Aorta (tissue), 5 donors: ENCODE measurements around the gene NPRL2. TPM values are rescaled to one million over a fixed set of nuclear protein-coding genes. Genes with fewer than 3 reads are reported as not detected.

ENCODE experiments used
- ATAC-seq: fragments of 200-7000 bp; cut with Tn5 transposase; one replicate; pipeline ENCODE4 v1.9.1; 2022; ENCODE audit warnings: moderate library complexity; ENCODE audit not compliant: low FRiP score
- DNase-seq, 2 donors: peaks; one replicate each; pipeline ENCODE4 v3.0.0-alpha.2; 2020
- H3K27ac ChIP-seq, 2 donors: one replicate each; pipeline ENCODE4 v1.5.1; 2013; ENCODE audit warnings: low read length in 2 of 2, mild to moderate bottlenecking in 2 of 2, moderate library complexity in 2 of 2, control low read depth in 1 of 2, inconsistent platforms in 1 of 2, low read depth in 1 of 2
- H3K27me3 ChIP-seq, 2 donors: one replicate each; pipeline ENCODE4 v1.6.1; 2013; ENCODE audit warnings: control low read depth in 1 of 2, low read length in 1 of 2, mild to moderate bottlenecking in 1 of 2, moderate library complexity in 1 of 2; ENCODE audit not compliant: insufficient read depth in 2 of 2, control insufficient read depth in 1 of 2
- H3K36me3 ChIP-seq, 2 donors: one replicate each; pipeline ENCODE4 v1.6.1; 2013; ENCODE audit warnings: control low read depth in 1 of 2, low read length in 1 of 2, mild to moderate bottlenecking in 1 of 2; ENCODE audit not compliant: insufficient read depth in 2 of 2, control insufficient read depth in 1 of 2
- H3K4me1 ChIP-seq, 2 donors: one replicate each; pipeline ENCODE4 v1.6.1; 2013; ENCODE audit warnings: low read length in 2 of 2, control low read depth in 1 of 2, mild to moderate bottlenecking in 1 of 2, moderate library complexity in 1 of 2; ENCODE audit not compliant: insufficient read depth in 2 of 2, control insufficient read depth in 1 of 2
- H3K4me3 ChIP-seq, 2 donors: one replicate each; pipeline ENCODE4 v1.5.1; 2013; ENCODE audit warnings: low read length in 2 of 2, control low read depth in 1 of 2, mild to moderate bottlenecking in 1 of 2
- H3K9me3 ChIP-seq: one replicate; pipeline ENCODE4 v1.6.1; 2013; ENCODE audit warnings: mild to moderate bottlenecking, low read length; ENCODE audit not compliant: control insufficient read depth
- WGBS, 2 donors: extraction: QIAGEN DNeasy Blood & Tissue Kit; methylation state at CpG; one replicate each; pipeline ENCODE4 v1.1.7; 2013; 5-methylcytosine and 5-hydroxymethylcytosine counted together
- intact Hi-C, 2 donors: fragments of 100-400 bp; cut with DNase I; formaldehyde crosslinking; loops; one replicate each; pipeline versions ENCODE4 v1.14.2 to v1.15.0; 2022
- polyA plus RNA-seq, 2 donors: library from polyadenylated mRNA; stranded (reverse); fragments of 200-250 nt; gene quantifications; one replicate each; pipeline ENCODE4 v1.2.3, GENCODE V29; 2013
- total RNA-seq, 2 donors: library from RNA; stranded (reverse); fragmentation: NEBNext Ultra II Directional; extraction: Animal tissue kit (Norgen Biotek cat#: 25700); gene quantifications; one replicate each; pipeline ENCODE4 v1.2.1, GENCODE V29; 2021
- donor health status: healthy with polysubstance abuse.
- donor health status: Bipolar disorder and iron deficiency.
- donor health status: DM: no; HTN: no; CAD: no.
- donor health status: DM: no; HTN: no; CAD: no.
- donor health status: DM: yes; HTN: yes; CAD: no.

NPRL2 gene
- total and polyA plus RNA-seq, 4 donors = 11.9 to 41.9 (median 19.3) TPM

DNA sequence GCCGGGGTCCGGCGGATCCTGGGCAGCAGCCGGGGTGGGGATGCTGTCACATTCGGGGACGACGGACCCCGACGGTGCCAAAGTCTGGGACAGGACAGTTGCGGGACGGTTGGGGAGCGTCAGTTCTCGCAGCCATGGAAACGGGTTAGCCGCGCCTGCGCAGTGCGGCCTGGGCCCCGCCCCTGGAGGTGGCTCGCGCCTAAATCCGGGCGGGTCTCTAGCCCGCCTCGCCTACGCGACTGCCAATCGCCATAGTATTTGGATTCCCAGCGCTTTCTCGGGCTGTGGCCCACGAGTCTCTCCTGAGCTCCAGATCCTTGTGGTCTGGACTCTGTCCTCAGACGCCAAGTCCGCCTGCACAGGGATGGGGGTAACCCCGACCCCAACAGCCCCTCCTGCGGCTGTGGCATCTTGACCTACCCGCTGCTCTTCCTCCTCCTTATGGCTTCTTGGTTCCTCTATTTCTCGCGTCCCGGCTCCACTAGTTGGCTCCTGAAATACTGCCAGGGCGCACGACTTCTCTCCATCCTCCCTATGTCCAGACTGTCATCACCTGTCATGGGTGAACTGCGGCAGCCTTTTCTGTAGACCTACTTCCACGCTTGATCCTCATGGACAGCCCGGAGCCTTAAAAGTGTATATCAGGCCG is 4.9 kb downstream of the NPRL2 start, which contains the start of gene ZMYND10:
ZMYND10 (minus strand) TSS at position 147 of the 649 bp plus-strand sequence. CDS start 153 bp downstream, outside the sequence.
- H3K4me3 ChIP-seq = no peak within 1 kb of the TSS
- intact Hi-C loops = loop anchor here in 1 of 2 donors (5.0 kb wide), 1 partner anchor 197 kb away; no protein-coding TSS in a partner anchor
- peak; percentile 28 for ATAC-seq
- H3K36me3 ChIP-seq = no peaks in the 10 kb centered on the region
- no peak within 1 kb of the TSS for H3K27ac ChIP-seq
- WGBS, 2 donors = 7 to 9% methylated on average over 45 of the region's 45 CpGs
- DNase-seq = peak; percentile 84 to 94
- no peaks in the 10 kb centered on the region for H3K4me1 ChIP-seq
- H3K27me3 ChIP-seq = no peaks in the 10 kb centered on the region
- no peaks in the 10 kb centered on the region for H3K9me3 ChIP-seq

DNA sequence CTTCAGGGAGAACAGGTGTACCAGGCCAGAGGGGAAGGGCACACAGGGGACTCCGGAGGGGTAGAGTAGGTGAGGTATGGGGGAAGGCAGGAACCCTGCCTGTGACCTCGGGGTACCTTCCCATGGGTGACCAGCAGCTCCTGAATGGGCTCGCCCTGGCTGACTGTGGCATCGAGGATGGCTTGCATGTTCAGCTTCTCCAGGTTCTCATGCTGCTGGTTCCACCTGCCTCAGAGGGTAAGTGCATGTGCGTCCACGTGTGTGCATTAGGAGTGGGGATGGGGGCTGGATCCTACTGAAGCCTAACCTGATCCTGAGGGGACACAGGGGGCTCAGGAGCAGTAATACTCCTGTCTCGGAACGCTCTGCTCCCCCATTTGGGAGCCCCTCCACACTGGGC is 5.6 kb downstream of the NPRL2 start:
- DNase-seq = no peak
- H3K4me1 ChIP-seq = no peaks in the 10 kb centered on the region

DNA sequence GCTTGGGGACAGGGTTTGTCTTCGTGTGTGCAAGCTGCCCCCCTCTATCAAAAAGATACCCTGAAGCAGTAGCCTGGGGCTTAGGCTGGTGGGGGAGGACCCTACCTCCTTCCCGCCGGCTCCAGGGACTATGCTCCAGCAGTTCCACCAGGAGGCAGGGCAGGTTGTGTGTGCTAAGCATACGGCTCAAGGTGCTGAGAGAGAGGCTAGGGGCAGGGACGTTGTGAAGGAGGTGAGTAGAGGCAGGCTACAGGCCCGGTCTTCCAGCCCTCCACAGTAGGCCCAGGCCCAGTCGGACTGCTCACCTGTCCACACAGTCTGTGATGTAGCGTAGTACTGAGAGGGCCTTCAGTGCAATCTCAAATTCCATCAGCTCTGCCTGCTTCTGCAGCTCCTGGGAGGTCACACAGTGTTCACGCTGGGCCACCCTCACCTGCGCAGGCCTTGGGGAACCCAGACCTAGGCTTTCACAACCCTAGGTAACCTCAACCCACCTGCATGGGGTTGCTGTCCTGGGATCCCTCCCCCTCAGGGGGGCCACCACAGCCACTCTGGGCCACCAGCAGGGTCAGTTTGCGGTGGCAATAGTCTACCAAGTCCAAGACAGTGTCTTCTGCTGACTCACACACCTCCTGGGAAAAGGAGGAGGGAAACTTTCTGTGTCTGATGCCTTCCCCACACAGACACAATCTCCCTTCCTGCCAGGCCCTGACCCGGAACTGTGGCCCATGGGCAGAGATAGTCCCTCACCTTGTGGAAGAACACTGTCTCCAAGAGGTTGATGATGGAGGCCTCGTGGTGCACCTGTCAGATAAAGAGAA is 7.6 kb downstream of the NPRL2 start:
- no peak overlapping the region for H3K27ac ChIP-seq
- H3K9me3 ChIP-seq = no peaks in the 10 kb centered on the region
- H3K27me3 ChIP-seq = no peaks in the 10 kb centered on the region
- 84 to 86% methylated on average over 13 of the region's 13 CpGs for WGBS, 2 donors
- intact Hi-C loops = no loop called here
- ATAC-seq (no peak), DNase-seq (no peak)
- no peaks in the 10 kb centered on the region for H3K4me1 ChIP-seq
- H3K4me3 ChIP-seq = no peak overlapping the region
- no peaks in the 10 kb centered on the region for H3K36me3 ChIP-seq

More for the DNA sequence above, 5.6 kb downstream of the NPRL2 start:
- intact Hi-C loops = loop anchor here in 1 of 2 donors (5.0 kb wide), 1 partner anchor 197 kb away; no protein-coding TSS in a partner anchor
- no peaks in the 10 kb centered on the region for H3K9me3 ChIP-seq
- no peaks in the 10 kb centered on the region for H3K36me3 ChIP-seq
- no peaks in the 10 kb centered on the region for H3K27me3 ChIP-seq
- no peak overlapping the region for H3K4me3 ChIP-seq
- no peak overlapping the region for H3K27ac ChIP-seq
- no peak for ATAC-seq
- WGBS, 2 donors = 66 to 71% methylated on average over 8 of the region's 8 CpGs

DNA sequence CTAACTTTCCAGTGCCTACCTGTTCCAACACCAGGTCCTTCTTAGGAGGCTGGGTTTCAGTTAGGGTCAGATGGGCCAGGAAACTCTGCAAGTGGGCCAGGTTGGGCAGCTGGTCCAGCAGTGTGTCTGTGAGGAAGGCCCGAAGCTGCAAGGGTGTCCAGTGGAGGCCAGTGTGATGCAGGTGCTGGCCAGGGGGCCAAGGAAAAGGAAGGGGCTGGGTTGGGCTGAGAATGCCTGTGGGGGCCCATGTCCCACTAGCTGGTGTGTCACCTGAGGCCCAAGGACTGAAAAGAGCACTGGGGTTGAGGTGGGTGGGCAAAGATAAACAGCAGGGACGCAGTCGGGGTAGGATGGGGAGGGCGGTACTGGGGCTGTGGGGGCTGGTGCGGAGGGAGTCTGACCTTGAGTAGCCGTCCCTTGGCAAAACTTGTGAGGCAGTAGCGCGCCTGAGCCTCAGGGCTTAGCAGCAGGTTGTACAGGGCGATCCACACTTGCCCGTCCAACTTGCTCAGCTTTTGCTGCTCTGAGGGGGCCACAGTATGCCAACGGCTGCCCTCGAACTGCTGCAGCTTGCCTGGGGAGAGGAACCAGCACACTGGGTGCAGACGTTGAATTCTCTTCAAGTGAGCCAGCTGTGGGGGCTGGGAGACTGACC is 8.5 kb downstream of the NPRL2 start:
- intact Hi-C loops = no loop called here
- H3K36me3 ChIP-seq = no peaks in the 10 kb centered on the region
- H3K4me3 ChIP-seq = no peak overlapping the region
- no peaks in the 10 kb centered on the region for H3K4me1 ChIP-seq
- 90 to 94% methylated on average over 13 of the region's 13 CpGs for WGBS, 2 donors
- no peak for DNase-seq
- no peaks in the 10 kb centered on the region for H3K9me3 ChIP-seq
- no peak for ATAC-seq
- no peaks in the 10 kb centered on the region for H3K27me3 ChIP-seq
- H3K27ac ChIP-seq = no peak overlapping the region

DNA sequence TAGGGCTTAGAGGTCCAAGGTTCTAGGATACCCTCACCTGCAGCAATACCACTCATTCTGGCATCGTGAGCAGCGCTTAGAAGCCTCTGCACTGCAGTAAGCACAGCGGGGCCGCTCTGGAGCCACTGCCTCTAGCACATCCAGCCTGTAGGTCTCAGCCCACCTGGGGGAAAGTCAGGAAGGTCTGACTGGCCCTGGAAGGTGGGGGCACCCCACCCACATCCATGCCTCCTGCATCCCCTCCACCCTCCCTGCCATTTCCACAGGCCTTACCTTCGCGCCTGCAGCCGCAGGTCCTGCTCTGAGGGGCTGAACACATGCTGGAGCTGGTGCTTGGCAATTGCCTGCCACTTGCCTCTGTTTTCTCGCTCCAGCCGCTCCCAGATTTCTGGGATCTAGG is 9.0 kb downstream of the NPRL2 start:
- no peaks in the 10 kb centered on the region for H3K9me3 ChIP-seq
- ATAC-seq (no peak), DNase-seq (no peak)
- WGBS, 2 donors = 90 to 95% methylated on average over 9 of the region's 9 CpGs
- H3K27me3 ChIP-seq = no peaks in the 10 kb centered on the region
- no peaks in the 10 kb centered on the region for H3K4me1 ChIP-seq
- H3K36me3 ChIP-seq = no peaks in the 10 kb centered on the region
- H3K27ac ChIP-seq = no peak overlapping the region
- intact Hi-C loops = no loop called here
- no peak overlapping the region for H3K4me3 ChIP-seq

DNA sequence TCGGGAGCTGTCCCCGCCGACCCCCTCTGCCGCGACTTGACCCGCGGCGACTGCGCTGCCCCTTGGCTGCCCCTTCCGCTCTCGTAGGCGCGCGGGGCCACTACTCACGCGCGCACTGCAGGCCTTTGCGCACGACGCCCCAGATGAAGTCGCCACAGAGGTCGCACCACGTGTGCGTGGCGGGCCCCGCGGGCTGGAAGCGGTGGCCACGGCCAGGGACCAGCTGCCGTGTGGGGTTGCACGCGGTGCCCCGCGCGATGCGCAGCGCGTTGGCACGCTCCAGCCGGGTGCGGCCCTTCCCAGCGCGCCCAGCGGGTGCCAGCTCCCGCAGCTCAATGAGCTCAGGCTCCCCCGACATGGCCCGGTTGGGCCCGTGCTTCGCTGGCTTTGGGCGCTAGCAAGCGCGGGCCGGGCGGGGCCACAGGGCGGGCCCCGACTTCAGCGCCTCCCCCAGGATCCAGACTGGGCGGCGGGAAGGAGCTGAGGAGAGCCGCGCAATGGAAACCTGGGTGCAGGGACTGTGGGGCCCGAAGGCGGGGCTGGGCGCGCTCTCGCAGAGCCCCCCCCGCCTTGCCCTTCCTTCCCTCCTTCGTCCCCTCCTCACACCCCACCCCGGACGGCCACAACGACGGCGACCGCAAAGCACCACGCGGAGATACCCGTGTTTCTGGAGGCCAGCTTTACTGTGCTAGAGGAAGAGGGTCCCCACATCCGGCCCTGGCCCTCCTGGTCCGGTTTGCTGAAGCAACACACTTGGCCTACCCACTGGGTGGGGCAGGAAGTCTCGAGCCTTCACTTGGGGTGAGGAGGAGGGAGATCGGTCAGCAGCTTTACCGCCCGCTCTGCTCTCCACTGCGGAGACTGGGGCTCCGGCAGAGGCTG is 9.9 kb downstream of the NPRL2 start, which contains the start of gene RASSF1:
RASSF1 (minus strand) TSS at position 389 of the 882 bp plus-strand sequence; CDS start at position 358, 31 bp downstream.
- peak within 1 kb of the TSS in 1 of 2 donors; percentile 39 for H3K4me3 ChIP-seq
- no peaks in the 10 kb centered on the region for H3K36me3 ChIP-seq
- WGBS, 2 donors = 5% methylated on average over 82 to 85 of the region's 85 CpGs
- intact Hi-C loops = no loop called here
- no peaks in the 10 kb centered on the region for H3K4me1 ChIP-seq
- no peaks in the 10 kb centered on the region for H3K9me3 ChIP-seq
- H3K27me3 ChIP-seq = no peaks in the 10 kb centered on the region
- ATAC-seq (peak; percentile 68), DNase-seq (peak; percentile 89 to 93)
- peak within 1 kb of the TSS in 1 of 2 donors; percentile 2 for H3K27ac ChIP-seq

DNA sequence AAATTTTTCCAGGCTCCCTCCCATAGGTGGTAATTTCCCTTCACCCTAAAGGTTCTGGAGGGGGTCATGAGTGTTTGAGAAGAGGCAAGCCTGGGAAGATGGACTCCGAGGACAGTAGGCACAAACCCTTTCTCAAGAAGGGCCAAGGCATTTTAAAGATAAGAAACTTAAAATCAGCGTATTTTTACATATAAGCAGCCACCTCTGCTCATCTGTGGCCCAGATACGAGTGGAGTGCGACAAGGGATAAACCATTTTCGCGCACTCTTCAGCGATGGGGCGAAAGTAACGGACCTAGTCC is 10.5 kb downstream of the NPRL2 start:
- Histone ChIP-seq H3K36me3 (no peaks in the 10 kb centered on the region), H3K4me1 (no peaks in the 10 kb centered on the region), H3K4me3 (peak overlapping the region in 1 of 2 donors; percentile 39), H3K9me3 (no peaks in the 10 kb centered on the region), H3K27ac (peak overlapping the region in 1 of 2 donors; percentile 2), H3K27me3 (no peaks in the 10 kb centered on the region)
- ATAC-seq (no peak), DNase-seq (no peak)
- WGBS, 2 donors = 20 to 33% methylated on average over 9 of the region's 9 CpGs
- intact Hi-C loops = no loop called here
